HepG2 (cell line): Measurements from ENCODE around the gene JMJD8. TPM values are rescaled to one million over a fixed set of nuclear protein-coding genes. Genes with fewer than 3 reads are reported as not detected.

Experiments used
- ATAC-seq: fragments of 200-7000 bp; cut with Tn5 transposase; 3 replicates; pipeline ENCODE4 v1.9.1; 2020; ENCODE audit warnings: mild to moderate bottlenecking, moderate library complexity
- BruUV-seq: library from RNA; stranded (reverse); fragments of 400-500 nt; replicated peaks from 2 replicates; lab custom pipeline; 2021; lab: Mats Ljungman, UMichigan
- CTCF ChIA-PET: fragments of 300-600 bp; formaldehyde crosslinking; extraction: SDS; loops from one replicate; lab custom pipeline; 2021; ENCODE audit warnings: low total read pairs, inconsistent platforms, low intra/inter-chr PET ratio; lab: Yijun Ruan, JAX
- POLR2A ChIA-PET: fragments of 350-600 bp; sonication (Branson Sonifier 250); formaldehyde crosslinking; loops from one replicate; lab custom pipeline; 2020; ENCODE audit warnings: antibody characterized with exemption, inconsistent platforms; lab: Yijun Ruan, JAX
- DNase-seq: peaks from one replicate; pipeline ENCODE4 v3.0.0-alpha.2; 2015; ENCODE audit warnings: low spot score
- FAIRE-seq: peaks from 3 replicates; lab custom pipeline; 2011; peaks lifted over from hg19 to GRCh38; lab: Jason Lieb, UNC
- H2AFZ ChIP-seq: one replicate; pipeline ENCODE4 v1.6.1; 2011; ENCODE audit warnings: low read length, inconsistent platforms
- H3K27ac ChIP-seq: fragments of 300-600 bp; 3 replicates; pipeline ENCODE4 v1.8.0; 2011; ENCODE audit warnings: mixed run types, mild to moderate bottlenecking, mixed read lengths, low read length, inconsistent platforms; ENCODE audit not compliant: insufficient read depth; ENCODE audit errors: extremely low read length
- H3K27me3 ChIP-seq, 2 experiments: fragments of 200-600 bp in 1 of 2; 2 replicates in 1 of 2; 3 replicates in 1 of 2; pipeline versions ENCODE4 v1.6.0 to v1.8.0; 2011; ENCODE audit warnings: low read length in 2 of 2, mild to moderate bottlenecking in 2 of 2, moderate library complexity in 2 of 2, inconsistent platforms in 1 of 2; ENCODE audit not compliant: insufficient read depth in 2 of 2, control insufficient read depth in 1 of 2
- H3K36me3 ChIP-seq, 2 experiments: fragments of 200-600 bp in 1 of 2; replicated peaks in 1 of 2; 2 replicates in 1 of 2; 3 replicates in 1 of 2; pipeline versions ENCODE4 v1.5.1 to v1.8.0; 2011; ENCODE audit warnings: low read length in 2 of 2, inconsistent platforms in 1 of 2; ENCODE audit not compliant: insufficient read depth in 2 of 2, control insufficient read depth in 1 of 2
- H3K4me1 ChIP-seq: 2 replicates; pipeline ENCODE4 v1.5.1; 2012; ENCODE audit warnings: low read length, inconsistent platforms; ENCODE audit not compliant: insufficient read depth
- H3K4me2 ChIP-seq: 2 replicates; pipeline ENCODE4 v1.6.0; 2011; ENCODE audit warnings: low read depth, low read length, inconsistent platforms
- H3K4me3 ChIP-seq, 3 experiments: fragments of 200-600 bp in 1 of 3; sonication (generic), shearing (Covaris generic) in 1 of 3; replicated peaks in 1 of 3; 2 replicates each; pipeline ENCODE4 v1.5.1; 2011 to 2016; ENCODE audit warnings: low read length in 3 of 3, inconsistent platforms in 2 of 3, low read depth in 2 of 3, mild to moderate bottlenecking in 2 of 3, control low read depth in 1 of 3, mixed read lengths in 1 of 3; ENCODE audit not compliant: insufficient read depth in 1 of 3
- H3K79me2 ChIP-seq: one replicate; pipeline ENCODE4 v1.6.1; 2011; ENCODE audit warnings: low read length, inconsistent platforms; ENCODE audit not compliant: insufficient read depth
- H3K9ac ChIP-seq: 2 replicates; pipeline ENCODE4 v1.6.0; 2011; ENCODE audit warnings: mild to moderate bottlenecking, low read depth, low read length, inconsistent platforms; ENCODE audit not compliant: insufficient read depth
- H3K9me3 ChIP-seq: 2 replicates; pipeline ENCODE4 v1.5.1; 2012; ENCODE audit warnings: mild to moderate bottlenecking, low read length
- H4K20me1 ChIP-seq: 2 replicates; pipeline ENCODE4 v1.6.0; 2011; ENCODE audit warnings: inconsistent platforms, mild to moderate bottlenecking, low read length, moderate library complexity; ENCODE audit not compliant: insufficient read depth
- DPF2 ChIP-seq: sonication (generic); formaldehyde crosslinking; IDR thresholded peaks from 2 replicates; pipeline ENCODE4 v1.4.0; 2020; ENCODE audit warnings: mild to moderate bottlenecking, low read depth, missing genetic modification reagents, borderline replicate concordance
- HOXD1 ChIP-seq: sonication (generic); formaldehyde crosslinking; IDR thresholded peaks from 2 replicates; pipeline ENCODE4 v1.5.0; 2020; ENCODE audit warnings: missing genetic modification reagents
- KLF11 ChIP-seq: IDR thresholded peaks from 2 replicates; pipeline ENCODE4 v1.6.1; 2016; ENCODE audit warnings: missing compliant biosample characterization
- NFATC3 ChIP-seq: sonication (generic); formaldehyde crosslinking; IDR thresholded peaks from 2 replicates; pipeline ENCODE4 v1.5.1; 2020; ENCODE audit warnings: mild to moderate bottlenecking, missing genetic modification reagents
- PHB2 ChIP-seq: fragments of 450-650 bp; IDR thresholded peaks from 2 replicates; pipeline ENCODE4 v1.6.1; 2018; ENCODE audit not compliant: partially characterized antibody
- REL ChIP-seq: sonication (generic); formaldehyde crosslinking; conservative IDR thresholded peaks from 2 replicates; pipeline ENCODE4 v1.8.0; 2022; ENCODE audit warnings: mild to moderate bottlenecking, missing genetic modification reagents, moderate library complexity
- REST ChIP-seq, 2 experiments: IDR thresholded peaks; 2 replicates each; pipeline ENCODE4 v1.6.1; 2011 to 2012; ENCODE audit warnings: low read length in 2 of 2, borderline replicate concordance in 1 of 2, low read depth in 1 of 2, mild to moderate bottlenecking in 1 of 2, moderate library complexity in 1 of 2
- SNAPC5 ChIP-seq: sonication (generic); formaldehyde crosslinking; IDR thresholded peaks from 2 replicates; pipeline ENCODE4 v1.8.1; 2023; ENCODE audit warnings: mild to moderate bottlenecking, missing genetic modification reagents, borderline replicate concordance
- SYNCRIP ChIP-seq: fragments of 200-400 bp; formaldehyde crosslinking; IDR thresholded peaks from 2 replicates; pipeline ENCODE4 v1.6.1; 2018; ENCODE audit warnings: mild to moderate bottlenecking, low read depth, low read length; ENCODE audit not compliant: insufficient read depth
- TP53 ChIP-seq: sonication (generic); formaldehyde crosslinking; conservative IDR thresholded peaks from 2 replicates; pipeline ENCODE4 v1.4.0; 2020; ENCODE audit warnings: missing genetic modification reagents
- ZNF33B ChIP-seq: sonication (generic); formaldehyde crosslinking; IDR thresholded peaks from 2 replicates; pipeline ENCODE4 v1.5.1; 2020; ENCODE audit warnings: mild to moderate bottlenecking, missing genetic modification reagents
- ZNF737 ChIP-seq: sonication (generic); formaldehyde crosslinking; IDR thresholded peaks from 2 replicates; pipeline ENCODE4 v1.5.0; 2020; ENCODE audit warnings: missing genetic modification reagents, mild to moderate bottlenecking, borderline replicate concordance
- WGBS: methylation state at CpG from one replicate; pipeline ENCODE4 v1.1.6; 2017; ENCODE audit warnings: low lambda C conversion rate; 5-methylcytosine and 5-hydroxymethylcytosine counted together
- in situ Hi-C: cut with HindIII; loops from 2 replicates; pipeline ENCODE4 v1.10.0; 2017; ENCODE audit warnings: low pct_unique_long_range_greater_than_20kb; ENCODE audit not compliant: extremely low pct_ligation_motif_present
- intact Hi-C: fragments of 100-400 bp; cut with micrococcal nuclease; formaldehyde crosslinking; loops from one replicate; pipeline ENCODE4 v1.10.0; 2022; ENCODE audit not compliant: unreplicated experiment
- polyA plus RNA-seq, 8 experiments: library from polyadenylated mRNA; depleted of rRNA in 3 of 8; stranded (reverse) in 7 of 8; unstranded in 1 of 8; fragments of >200 nt; fragmentation: Illumina TruSeq in 4 of 8; extraction: Trizol in 4 of 8; gene quantifications; 2 replicates each; pipeline versions ENCODE4 v1.2.1 to v1.2.3, GENCODE V29; 2011 to 2016; ENCODE audit warnings: low read depth in 4 of 8, missing spikeins in 1 of 8, mixed read lengths in 1 of 8; ENCODE audit not compliant: insufficient read depth in 1 of 8
- total RNA-seq, 5 experiments: library from RNA; depleted of rRNA; stranded (reverse); fragments of >200 nt; fragmentation: Illumina TruSeq; extraction: Trizol; gene quantifications; 2 replicates each; pipeline ENCODE4 v1.2.3, GENCODE V29; 2016; ENCODE audit warnings: low read depth in 1 of 5

Gene JMJD8
- total and polyA plus RNA-seq, 2 of the 13 experiments (the other 11 are each of a cell fraction or from before 2014, with no cell fraction given) = 2.6 to 11.8 TPM

GRCh38 chr16:658679-659571 lies 25.2 kb downstream of the JMJD8 start:
- H3K9me3 ChIP-seq = no peaks in the 10 kb centered on the region
- intact Hi-C loops (no loop called here), in situ Hi-C loops (no loop called here)
- H3K27ac ChIP-seq = no peak overlapping the region
- peaks cover 2 to 3% of the 10 kb centered on the region in 2 experiments; a peak in 1 of 5 replicates for H3K36me3 ChIP-seq
- no peak for TF ChIP-seq REL
- no peak for TF ChIP-seq SNAPC5
- no peak for TF ChIP-seq NFATC3
- no peak for TF ChIP-seq SYNCRIP
- no peak for TF ChIP-seq HOXD1 (CRISPR knock-in tag)
- TF ChIP-seq TP53 (CRISPR knock-in tag) = no peak
- TF ChIP-seq ZNF33B = no peak
- no peak for TF ChIP-seq DPF2 (CRISPR knock-in tag)
- TF ChIP-seq ZNF737 (CRISPR knock-in tag) = no peak
- no peak for TF ChIP-seq KLF11 (CRISPR knock-in tag)
- no peak for TF ChIP-seq REST (IDR thresholded peaks at IDR 0.05; ENCODE audit: borderline replicate concordance in 1 of 2, low read depth in 1 of 2, low read length in 2 of 2)
- no peak for TF ChIP-seq PHB2
- FAIRE-seq (no peak), DNase-seq (no peak), ATAC-seq (no peak)
- no peak overlapping the region for H3K9ac ChIP-seq
- no peak overlapping the region for H3K4me3 ChIP-seq
- ChIA-PET CTCF (interaction anchor here (1.3 kb wide), 1 partner anchor 9 kb away, joined by 4 read pairs; the partner anchor contains the start of gene RHOT2), POLR2A (no interaction called here)
- H3K27me3 ChIP-seq = no peaks in the 10 kb centered on the region
- no peaks in the 10 kb centered on the region for H4K20me1 ChIP-seq
- no TSS peak for BruUV-seq
- 97% methylated on average over 16 of the region's 35 CpGs for whole genome bisulfite sequencing
- no peak overlapping the region for H3K4me2 ChIP-seq
- no peak overlapping the region for H2AFZ ChIP-seq
- peaks cover 8% of the 10 kb centered on the region for H3K4me1 ChIP-seq
- no peaks in the 10 kb centered on the region for H3K79me2 ChIP-seq
